SK-N-MC (cell line): ENCODE results near the gene LHX3.

ENCODE experiments used
- EZH2 ChIP-seq: fragments of 200-600 bp; sonication (generic); IDR thresholded peaks from one replicate; pipeline ENCODE4 v1.6.1; 2017; ENCODE audit warnings: antibody characterized with exemption
- FOXP2 ChIP-seq: optimal IDR thresholded peaks from 2 replicates; pipeline ENCODE3; 2011; ENCODE audit warnings: mild to moderate bottlenecking, moderate library complexity; ENCODE audit not compliant: insufficient read depth; ENCODE audit errors: extremely low read length, control extremely low read depth
- POLR2AphosphoS5 ChIP-seq: IDR thresholded peaks from 2 replicates; pipeline ENCODE4 v1.6.1; 2012; ENCODE audit warnings: mild to moderate bottlenecking, low read depth, low read length, borderline replicate concordance

- TF ChIP-seq POLR2AphosphoS5, result no peak
- no peak for TF ChIP-seq EZH2
- no peak for TF ChIP-seq FOXP2
These were observed 22.5 kb downstream of the LHX3 start for GRCh38 chr9:136182420-136182787.
